Measurements from ENCODE around the gene ISCU.

The ISCU gene

GRCh38 chr12:108562348-108563135, at the start of gene ISCU:
Gene ISCU (plus strand): TSS chr12:108562596. CDS start chr12:108562623, 27 bp downstream.
- DNase-seq: peak; percentile 91

DNA sequence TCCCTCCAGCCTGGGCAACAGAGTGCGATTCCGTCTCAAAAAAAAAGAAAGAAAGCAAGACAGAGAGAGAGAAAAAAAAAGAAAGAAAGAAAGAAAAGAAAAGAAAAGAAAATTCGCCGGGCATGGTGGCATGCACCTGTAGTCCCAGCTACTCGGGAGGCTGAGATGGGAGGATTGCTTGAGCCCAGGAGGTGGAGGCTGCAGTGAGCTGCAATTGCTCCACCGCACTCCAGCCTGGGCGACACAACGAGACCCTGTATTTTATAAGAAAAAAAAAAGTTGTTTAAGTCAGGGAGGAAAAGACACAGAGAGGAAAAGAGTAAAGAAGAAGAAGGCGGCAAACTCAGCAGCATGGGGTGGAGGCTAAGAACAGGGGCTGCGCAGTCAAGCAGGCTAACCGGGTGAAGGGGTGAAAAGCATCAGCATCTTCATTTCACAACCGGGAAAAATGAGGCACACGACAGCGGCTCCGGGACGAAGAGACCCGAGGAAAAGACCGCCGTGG, 47.9 kb upstream of the ISCU start:
- DNase-seq: peak; percentile 46

- peak; percentile 97 for DNase-seq
Measured at GRCh38 chr12:108514973-108515814, 47.2 kb upstream of the ISCU start, which contains the start of gene FICD. Gene FICD (plus strand): TSS chr12:108515277. CDS start chr12:108516973, 1,696 bp downstream.

- no peak for DNase-seq
Measured at GRCh38 chr12:108515916-108516315, 46.5 kb upstream of the ISCU start.

- no peak for DNase-seq
Measured at GRCh38 chr12:108516511-108517275, 45.7 kb upstream of the ISCU start.

DNA sequence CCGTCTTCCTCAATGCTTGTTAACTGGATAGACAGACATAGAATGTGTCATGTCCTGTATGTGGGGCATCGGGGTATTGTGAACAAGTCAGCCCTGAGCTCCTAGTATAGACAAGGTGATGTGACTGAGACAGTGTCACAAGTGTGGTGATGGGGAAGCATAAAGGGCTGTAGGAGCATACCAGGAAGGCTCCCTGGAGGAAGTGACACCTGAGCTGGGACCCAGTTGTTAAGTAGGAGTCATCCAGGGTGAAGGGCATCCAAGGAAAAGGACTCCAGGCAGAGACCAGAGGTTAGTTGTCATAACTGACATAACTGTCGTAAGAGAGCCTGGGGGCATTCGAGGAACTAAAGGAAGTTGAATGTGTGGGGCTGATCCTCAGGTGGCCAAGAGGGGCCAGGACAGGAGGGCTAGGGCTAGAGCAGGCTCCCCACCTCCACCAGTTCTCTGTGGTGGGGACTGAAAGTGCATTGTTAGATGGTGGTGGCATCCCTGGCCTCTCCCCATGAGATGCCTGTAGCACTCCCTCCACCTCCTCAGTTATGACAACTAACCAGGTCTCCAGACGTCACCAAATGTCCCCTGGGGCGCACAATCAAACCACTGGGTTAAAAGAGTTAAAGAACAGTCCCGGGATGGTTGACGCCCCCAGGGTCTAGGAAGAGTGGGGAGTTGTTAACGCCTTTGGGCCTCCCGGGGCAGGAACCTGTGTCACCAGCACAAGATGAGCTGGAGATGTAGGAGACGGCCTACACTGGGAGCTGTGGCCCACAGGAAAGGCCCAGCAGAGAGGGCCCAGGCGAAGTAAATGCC, 44.9 kb upstream of the ISCU start:
- DNase-seq: no peak

DNA sequence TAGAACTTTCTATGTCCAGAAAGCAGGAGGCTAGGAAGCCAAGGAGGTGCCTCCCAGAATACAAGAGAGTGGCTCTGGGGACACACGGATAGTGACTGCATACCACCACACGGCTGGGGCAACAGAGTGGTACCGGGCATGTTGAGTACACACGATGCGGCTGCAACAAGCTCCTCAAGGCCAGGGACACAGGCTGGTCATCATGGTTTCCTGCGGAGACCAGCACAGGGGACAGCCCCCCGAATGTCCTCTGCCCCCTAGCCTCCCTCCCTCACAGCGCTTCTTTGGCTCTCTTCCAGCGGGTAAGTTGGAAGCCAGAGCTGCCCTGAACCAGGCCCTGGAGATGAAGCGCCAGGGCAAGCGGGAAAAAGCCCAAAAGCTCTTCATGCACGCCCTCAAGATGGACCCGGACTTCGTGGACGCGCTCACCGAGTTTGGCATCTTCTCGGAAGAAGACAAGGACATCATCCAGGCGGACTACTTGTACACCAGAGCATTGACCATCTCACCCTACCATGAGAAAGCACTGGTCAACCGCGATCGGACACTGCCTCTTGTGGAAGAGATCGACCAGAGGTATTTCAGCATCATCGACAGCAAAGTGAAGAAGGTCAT, 44.2 kb upstream of the ISCU start:
- DNase-seq: no peak

DNA sequence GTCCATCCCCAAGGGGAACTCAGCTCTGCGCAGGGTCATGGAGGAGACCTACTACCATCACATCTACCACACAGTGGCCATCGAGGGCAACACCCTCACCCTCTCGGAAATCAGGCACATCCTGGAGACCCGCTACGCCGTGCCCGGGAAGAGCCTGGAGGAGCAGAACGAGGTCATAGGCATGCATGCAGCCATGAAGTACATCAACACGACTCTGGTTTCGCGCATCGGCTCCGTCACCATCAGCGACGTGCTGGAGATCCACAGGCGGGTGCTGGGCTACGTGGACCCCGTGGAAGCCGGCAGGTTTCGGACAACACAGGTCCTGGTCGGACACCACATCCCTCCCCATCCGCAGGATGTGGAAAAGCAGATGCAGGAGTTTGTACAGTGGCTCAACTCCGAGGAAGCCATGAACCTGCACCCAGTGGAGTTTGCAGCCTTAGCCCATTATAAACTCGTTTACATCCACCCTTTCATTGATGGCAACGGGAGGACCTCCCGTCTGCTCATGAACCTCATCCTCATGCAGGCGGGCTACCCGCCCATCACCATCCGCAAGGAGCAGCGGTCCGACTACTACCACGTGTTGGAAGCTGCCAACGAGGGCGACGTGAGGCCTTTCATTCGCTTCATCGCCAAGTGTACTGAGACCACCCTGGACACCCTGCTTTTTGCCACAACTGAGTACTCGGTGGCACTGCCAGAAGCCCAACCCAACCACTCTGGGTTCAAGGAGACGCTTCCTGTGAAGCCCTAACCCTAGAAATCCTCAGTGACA, 43.5 kb upstream of the ISCU start:
- DNase-seq: no peak

DNA sequence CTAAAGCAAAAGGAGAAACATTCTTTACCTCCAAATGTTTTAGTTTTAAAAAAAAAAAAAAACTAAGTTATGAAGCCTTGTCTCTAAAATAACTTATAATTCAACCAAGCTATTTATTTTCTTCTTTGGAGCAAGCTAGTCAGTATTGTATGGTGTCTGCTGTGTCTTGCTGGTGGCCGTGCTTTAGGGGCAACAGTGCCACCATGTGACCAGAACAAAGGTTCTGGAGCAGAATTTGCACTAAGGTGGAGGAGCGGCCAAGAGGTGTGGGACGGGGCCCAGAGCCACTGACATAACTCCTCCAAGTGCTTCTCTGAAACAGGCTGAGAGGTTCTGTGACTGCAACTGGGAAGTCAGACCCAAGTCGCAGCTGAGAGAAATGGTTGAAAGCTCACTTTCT, 42.8 kb upstream of the ISCU start:
- DNase-seq: no peak

GRCh38 chr12:108523365-108523764, 39.0 kb upstream of the ISCU start:
- DNase-seq: no peak

DNA sequence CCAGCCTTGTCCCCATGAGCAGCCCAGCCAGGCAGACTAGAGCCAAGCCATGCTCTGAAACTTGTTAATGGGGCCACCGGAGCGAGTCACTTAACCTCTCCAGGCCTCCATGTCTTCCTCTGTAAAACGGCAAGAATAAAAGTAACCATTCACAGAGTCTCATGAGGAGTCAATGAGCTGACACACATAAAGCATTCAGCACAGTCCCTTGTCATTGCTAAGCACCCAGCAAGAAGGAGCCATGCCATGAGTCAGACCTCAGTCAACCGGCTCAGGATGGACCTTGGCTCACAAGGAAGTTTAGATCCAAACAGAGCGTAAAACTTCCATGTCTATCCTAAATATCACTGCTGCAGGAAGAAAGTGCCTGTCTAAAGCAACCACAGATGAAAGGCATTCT, 36.7 kb upstream of the ISCU start:
- peak; percentile 28 for DNase-seq

DNA sequence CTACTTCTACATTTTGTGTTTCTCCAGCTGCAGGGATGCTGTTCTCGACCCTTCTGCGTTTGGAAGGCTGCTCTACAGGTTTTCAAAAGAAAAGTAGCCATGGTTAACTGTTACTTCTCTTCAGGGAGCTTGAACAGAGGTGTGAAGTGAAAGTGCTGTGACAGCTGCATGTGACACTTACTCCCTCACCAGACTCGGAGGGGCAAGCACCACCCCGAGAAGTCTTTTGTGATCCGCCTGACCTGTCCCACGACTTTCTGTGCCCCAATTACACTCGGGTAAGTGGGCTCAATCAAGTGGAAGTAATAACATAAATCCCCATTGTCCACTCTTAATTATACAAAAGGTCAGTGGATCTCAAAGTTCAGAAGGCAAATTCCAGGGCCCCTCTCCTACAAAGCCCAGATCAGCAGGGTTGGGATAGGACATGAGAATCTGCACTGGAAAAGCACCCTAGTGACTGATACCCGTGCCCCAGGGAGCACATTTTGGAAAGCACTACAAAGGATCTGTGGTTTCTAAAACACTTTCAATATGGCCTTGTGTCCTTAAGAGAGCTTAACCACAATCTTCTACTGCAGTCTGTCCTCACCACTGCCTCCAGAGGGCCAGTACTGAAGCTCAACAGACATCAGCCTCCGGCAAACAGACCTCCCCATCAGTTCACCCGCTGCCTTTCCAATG, 35.8 kb upstream of the ISCU start:
- no peak for DNase-seq

- DNase-seq: no peak
Measured at GRCh38 chr12:108527166-108527496, 35.3 kb upstream of the ISCU start.

- DNase-seq: no peak
Measured at GRCh38 chr12:108530161-108530560, 32.2 kb upstream of the ISCU start.

DNA sequence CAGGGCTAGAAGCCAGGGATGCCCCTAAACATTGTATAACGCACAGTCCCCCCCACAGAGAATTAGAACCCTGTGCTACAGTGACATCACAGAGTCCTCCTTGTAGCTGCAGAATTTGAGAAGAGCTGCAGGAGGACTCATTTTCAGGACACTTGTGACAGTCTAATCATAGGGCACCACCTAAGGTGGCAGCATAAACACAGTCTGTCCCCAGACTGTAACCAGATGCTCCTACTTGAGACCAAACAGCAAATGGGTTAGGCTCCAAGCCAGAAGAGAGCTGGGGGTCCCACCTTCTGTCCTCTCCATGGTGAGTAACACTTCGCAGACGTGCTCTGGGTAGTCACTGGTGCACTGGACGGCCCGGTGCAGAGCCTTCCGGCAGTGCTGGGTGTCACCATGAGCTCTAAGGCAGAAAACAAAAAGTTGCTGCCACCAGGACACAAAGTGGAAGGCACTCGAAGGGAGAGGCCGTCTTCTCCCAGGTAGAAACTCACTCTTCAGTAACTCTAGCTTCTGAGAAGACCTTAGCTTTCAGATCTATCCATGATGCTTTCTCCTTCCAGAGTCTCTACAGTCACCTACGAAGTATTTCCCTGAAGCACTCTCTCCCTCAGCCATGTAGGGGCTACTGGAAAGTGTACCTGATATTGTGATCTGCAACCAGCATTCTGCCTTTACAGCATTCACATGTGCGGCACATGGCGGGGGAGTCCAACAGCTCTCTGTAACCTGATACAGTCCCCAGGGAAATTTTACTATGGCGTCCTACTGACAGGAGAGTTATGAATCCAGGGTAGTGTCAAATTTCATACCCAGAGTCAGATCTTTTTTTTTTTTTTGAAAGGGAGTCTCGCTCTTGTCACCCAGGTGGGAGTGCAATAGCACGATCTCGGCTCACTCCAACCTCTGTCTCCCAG, 30.2 kb upstream of the ISCU start:
- no peak for DNase-seq

DNA sequence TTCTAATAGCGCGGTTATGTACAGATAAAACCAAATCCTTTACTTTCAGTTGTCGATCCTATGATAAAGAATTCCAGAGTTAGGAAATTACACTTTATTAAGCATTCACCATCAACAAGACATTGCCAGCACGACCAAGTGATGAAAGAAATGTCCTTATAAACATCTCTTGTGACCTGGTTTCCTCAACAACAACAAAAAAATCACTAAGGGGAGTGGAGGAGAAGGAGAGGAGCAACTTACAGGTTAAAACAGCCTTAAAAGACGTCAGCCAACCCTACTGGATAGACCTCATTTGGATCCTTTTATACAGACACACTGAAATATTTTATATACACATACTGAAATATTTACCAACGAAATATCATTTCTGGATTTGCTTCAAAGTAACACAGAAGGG, 24.2 kb upstream of the ISCU start:
- DNase-seq: no peak

DNA sequence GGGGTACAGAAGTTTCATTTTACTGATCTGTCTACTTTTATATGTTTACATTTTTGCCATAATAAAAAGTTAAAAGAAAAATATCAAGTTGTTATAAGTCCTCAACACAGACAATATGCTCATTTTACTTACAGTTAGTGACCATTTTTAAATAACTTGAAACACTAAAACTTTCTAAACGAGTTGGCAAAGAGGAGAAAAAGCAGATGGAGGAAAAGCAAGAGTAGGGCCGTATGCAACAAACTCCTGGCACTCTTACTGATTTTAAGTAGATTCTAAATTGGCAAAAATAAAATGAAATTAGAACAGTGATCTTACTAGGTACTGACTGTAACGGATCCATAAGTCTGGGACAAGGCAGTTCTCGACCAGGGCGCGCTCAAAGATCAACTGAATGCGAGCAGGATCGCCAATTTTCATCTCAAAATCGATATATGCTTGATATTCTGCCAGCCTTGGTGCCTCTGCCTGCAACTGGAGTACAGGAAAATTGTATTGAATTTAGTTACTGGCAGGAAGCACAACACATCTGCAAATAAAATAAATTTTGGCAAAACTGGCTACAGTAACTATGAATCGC, 23.7 kb upstream of the ISCU start:
- DNase-seq: no peak

DNA sequence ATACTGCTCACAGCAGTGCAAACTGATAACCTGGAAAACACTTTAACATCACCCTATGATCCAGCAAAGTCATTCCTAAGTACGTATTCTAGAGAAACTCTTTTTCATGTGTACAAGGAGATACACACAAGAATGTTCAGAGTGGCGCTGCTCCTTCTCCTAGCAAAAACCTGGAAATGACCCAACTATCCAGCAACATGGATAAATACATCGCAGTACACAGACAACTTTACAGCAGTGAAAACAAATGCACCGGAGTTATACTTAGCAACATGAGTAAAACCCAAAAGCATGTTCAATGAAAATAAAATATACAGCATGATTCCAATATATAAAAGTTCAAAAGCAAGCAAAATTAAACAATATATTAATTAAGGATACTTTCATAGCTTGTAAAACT, 20.1 kb upstream of the ISCU start:
- DNase-seq: no peak

- no peak for DNase-seq
Measured at GRCh38 chr12:108543652-108544051, 18.7 kb upstream of the ISCU start.

Measured in kidney glomerular epithelial cell (primary cell).